VCaP (cell line): Measurements from ENCODE around the gene GCG.

Experiments
- H3K27ac ChIP-seq: fragments of 450-650 bp; 2 replicates; pipeline ENCODE4 v1.5.1; 2017
- CTCF ChIP-seq: fragments of 450-650 bp; conservative IDR thresholded peaks from 2 replicates; pipeline ENCODE4 v1.5.1; 2017; ENCODE audit warnings: mild to moderate bottlenecking, moderate library complexity

The GCG gene

GRCh38 chr2:162172802-162173370, 20.8 kb upstream of the GCG start:
- no peak overlapping the region for H3K27ac ChIP-seq
- no peak for TF ChIP-seq CTCF

- no peak for TF ChIP-seq CTCF
- H3K27ac ChIP-seq = no peak overlapping the region
These were observed 14.7 kb upstream of the GCG start for GRCh38 chr2:162166745-162167144.

- no peak overlapping the region for H3K27ac ChIP-seq
- no peak for TF ChIP-seq CTCF
These were observed 14.1 kb upstream of the GCG start for GRCh38 chr2:162166174-162166573.

- no peak for TF ChIP-seq CTCF
- H3K27ac ChIP-seq = no peak overlapping the region
These were observed 12.8 kb upstream of the GCG start for GRCh38 chr2:162164802-162165201.

GRCh38 chr2:162159446-162159845, 7.4 kb upstream of the GCG start:
- H3K27ac ChIP-seq = no peak overlapping the region
- TF ChIP-seq CTCF = no peak

GRCh38 chr2:162156149-162156548, 4.1 kb upstream of the GCG start:
- no peak overlapping the region for H3K27ac ChIP-seq
- TF ChIP-seq CTCF = no peak

- no peak overlapping the region for H3K27ac ChIP-seq
- no peak for TF ChIP-seq CTCF
These were observed 3.0 kb upstream of the GCG start for GRCh38 chr2:162155093-162155492.
